HFFc6 (cell line): ENCODE data around the gene GLUL. TPM values are rescaled to one million over a fixed set of nuclear protein-coding genes. Genes with fewer than 3 reads are reported as not detected.

Experiments
- DNase-seq: peaks from one replicate; pipeline ENCODE4 v3.0.0-alpha.2; 2018
- H3K27ac Mint-ChIP-seq: 2 replicates; pipeline ENCODE4 v1.8.0; 2020; ENCODE audit warnings: mild to moderate bottlenecking, mixed read lengths
- H3K27me3 Mint-ChIP-seq: 2 replicates; pipeline ENCODE4 v1.8.0; 2021; ENCODE audit warnings: mild to moderate bottlenecking, moderate library complexity, mixed read lengths; ENCODE audit not compliant: insufficient read depth
- H3K36me3 Mint-ChIP-seq: 2 replicates; pipeline ENCODE4 v1.8.0; 2021; ENCODE audit warnings: low read depth, mixed read lengths
- H3K4me1 Mint-ChIP-seq: 2 replicates; pipeline ENCODE4 v1.8.0; 2020; ENCODE audit warnings: low read depth, mixed read lengths
- H3K4me3 Mint-ChIP-seq: 2 replicates; pipeline ENCODE4 v1.8.0; 2020; ENCODE audit warnings: mild to moderate bottlenecking, moderate library complexity, mixed read lengths
- H3K9me3 Mint-ChIP-seq: 2 replicates; pipeline ENCODE4 v1.8.0; 2020; ENCODE audit warnings: mild to moderate bottlenecking, mixed read lengths
- total RNA-seq, 6 experiments: library from RNA; stranded (reverse); fragmentation: NEBNext Ultra II Directional; extraction: Animal tissue kit (Norgen Biotek cat#: 25700); gene quantifications; 2 replicates in 1 of 6; 3 replicates in 5 of 6; pipeline ENCODE4 v1.2.3, GENCODE V29; 2021
- TF ChIP-seq, protein P1 (sequence below): fragments of 200-600 bp; sonication (generic); IDR thresholded peaks from 2 replicates; pipeline ENCODE4 v1.5.0; 2021; ENCODE audit warnings: antibody characterized with exemption, mild to moderate bottlenecking

The GLUL gene
- total RNA-seq, 6 experiments from 2014 or later: 124 to 194 (median 176) TPM

- TF ChIP-seq, protein P1, sequence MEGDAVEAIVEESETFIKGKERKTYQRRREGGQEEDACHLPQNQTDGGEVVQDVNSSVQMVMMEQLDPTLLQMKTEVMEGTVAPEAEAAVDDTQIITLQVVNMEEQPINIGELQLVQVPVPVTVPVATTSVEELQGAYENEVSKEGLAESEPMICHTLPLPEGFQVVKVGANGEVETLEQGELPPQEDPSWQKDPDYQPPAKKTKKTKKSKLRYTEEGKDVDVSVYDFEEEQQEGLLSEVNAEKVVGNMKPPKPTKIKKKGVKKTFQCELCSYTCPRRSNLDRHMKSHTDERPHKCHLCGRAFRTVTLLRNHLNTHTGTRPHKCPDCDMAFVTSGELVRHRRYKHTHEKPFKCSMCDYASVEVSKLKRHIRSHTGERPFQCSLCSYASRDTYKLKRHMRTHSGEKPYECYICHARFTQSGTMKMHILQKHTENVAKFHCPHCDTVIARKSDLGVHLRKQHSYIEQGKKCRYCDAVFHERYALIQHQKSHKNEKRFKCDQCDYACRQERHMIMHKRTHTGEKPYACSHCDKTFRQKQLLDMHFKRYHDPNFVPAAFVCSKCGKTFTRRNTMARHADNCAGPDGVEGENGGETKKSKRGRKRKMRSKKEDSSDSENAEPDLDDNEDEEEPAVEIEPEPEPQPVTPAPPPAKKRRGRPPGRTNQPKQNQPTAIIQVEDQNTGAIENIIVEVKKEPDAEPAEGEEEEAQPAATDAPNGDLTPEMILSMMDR: no peak
- DNase-seq: no peak
- H3K27me3 Mint-ChIP-seq: no peaks in the 10 kb centered on the region
- H3K4me3 Mint-ChIP-seq: no peak overlapping the region
- no peak overlapping the region for H3K27ac Mint-ChIP-seq
- no peaks in the 10 kb centered on the region for H3K9me3 Mint-ChIP-seq
- peaks cover 65% of the 10 kb centered on the region for H3K36me3 Mint-ChIP-seq
- peaks cover 20% of the 10 kb centered on the region for H3K4me1 Mint-ChIP-seq
Measured at GRCh38 chr1:182387566-182387965, 4.0 kb downstream of the GLUL start.

- no peaks in the 10 kb centered on the region for H3K9me3 Mint-ChIP-seq
- no peak overlapping the region for H3K4me3 Mint-ChIP-seq
- DNase-seq: no peak
- peaks cover 67% of the 10 kb centered on the region for H3K36me3 Mint-ChIP-seq
- no peaks in the 10 kb centered on the region for H3K27me3 Mint-ChIP-seq
- H3K27ac Mint-ChIP-seq: no peak overlapping the region
- TF ChIP-seq, protein P1: no peak
- H3K4me1 Mint-ChIP-seq: peaks cover 20% of the 10 kb centered on the region
Measured at GRCh38 chr1:182386980-182387379, 4.6 kb downstream of the GLUL start.

DNA sequence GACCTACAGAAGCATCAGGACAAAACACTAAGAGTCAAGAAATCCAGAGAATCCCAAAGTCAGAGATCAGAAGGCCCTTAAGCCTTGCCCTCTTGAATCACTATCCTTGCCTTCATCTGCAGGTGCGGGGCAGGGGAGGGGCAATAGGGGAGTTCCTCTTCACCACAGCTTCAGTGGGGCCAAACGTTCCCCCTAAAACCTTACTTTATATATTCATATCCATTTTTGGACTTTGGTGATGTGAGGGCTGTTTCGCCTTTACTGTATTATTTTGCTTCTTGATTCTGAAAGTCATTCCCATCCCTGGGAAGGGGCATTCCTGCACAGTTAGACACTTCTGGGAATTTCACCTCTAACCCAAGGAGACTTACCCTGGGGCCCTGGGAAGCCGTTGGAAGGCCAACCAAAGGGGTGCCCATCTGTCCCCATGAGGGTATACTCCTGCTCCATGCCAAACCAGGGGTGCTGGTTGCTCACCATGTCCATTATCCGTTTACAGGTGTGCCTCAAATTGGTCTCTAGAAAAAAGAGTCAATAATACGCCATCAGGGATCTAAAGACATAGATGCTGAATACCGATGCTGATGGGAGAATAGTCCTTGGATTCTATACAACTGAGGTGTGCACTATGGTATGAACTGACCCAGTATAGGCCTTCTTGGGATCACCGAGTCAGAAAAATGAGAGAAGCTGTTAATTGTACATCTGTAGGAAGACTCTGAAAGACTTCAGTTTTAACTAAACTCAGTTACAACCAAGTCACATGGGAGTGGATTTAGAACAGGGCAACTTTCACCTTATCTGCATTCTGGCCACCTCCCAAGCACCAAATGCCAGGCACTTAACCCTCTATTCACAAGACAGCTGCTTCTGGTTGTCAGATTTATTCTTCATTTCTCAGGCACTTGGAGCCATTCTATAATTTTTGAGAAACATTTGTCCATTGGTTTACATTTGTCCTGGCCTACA, 5.4 kb downstream of the GLUL start:
- TF ChIP-seq, protein P1: no peak
- Mint-ChIP-seq H3K27ac (no peak overlapping the region), H3K27me3 (no peaks in the 10 kb centered on the region), H3K36me3 (peaks cover 72% of the 10 kb centered on the region), H3K9me3 (no peaks in the 10 kb centered on the region), H3K4me1 (peaks cover 20% of the 10 kb centered on the region), H3K4me3 (no peak overlapping the region)
- DNase-seq: no peak

DNA sequence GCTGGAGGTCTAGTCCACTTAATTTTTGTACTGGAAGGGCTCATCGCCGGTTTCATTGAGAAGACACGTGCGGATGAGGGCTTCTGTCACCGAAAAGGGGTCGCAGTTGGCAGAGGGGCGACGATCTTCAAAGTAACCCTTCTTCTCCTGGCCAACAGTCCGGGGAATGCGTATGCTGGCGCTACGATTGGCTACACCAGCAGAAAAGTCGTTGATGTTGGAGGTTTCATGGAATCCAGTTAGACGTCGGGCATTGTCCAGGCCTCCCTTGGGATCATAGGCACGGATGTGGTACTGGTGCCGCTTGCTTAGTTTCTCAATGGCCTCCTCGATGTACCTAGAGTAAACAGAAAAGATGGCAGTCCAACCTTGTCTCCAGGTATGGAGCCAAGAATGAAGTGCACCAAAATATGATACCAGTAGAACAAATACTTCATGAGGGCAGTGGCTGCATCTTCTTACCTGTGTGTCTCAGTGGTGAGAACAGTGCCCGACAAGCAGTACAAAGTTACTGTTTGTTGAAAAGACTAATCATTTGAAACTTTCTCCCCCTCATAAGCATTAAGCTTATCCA, 7.1 kb downstream of the GLUL start:
- peaks cover 16% of the 10 kb centered on the region for H3K4me1 Mint-ChIP-seq
- H3K27ac Mint-ChIP-seq: no peak overlapping the region

DNA sequence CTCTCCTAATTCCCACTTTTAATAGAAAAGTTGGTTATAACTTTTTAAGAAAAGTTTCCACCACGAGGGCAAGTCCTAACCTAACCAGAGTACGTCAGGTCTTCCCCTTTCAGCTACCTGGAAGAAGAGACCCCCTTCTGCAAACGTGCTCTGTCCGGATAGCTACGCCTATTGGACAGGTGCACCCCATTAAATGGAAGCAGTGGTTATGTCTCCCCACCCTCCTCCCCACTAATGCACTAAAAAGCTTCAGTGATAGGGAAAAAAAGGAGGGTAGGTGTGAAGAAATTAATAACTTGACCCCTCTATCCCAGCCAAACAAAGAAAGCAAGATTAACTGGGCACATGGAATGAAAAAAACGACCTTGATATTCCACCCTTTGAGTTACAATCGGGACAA, 7.7 kb downstream of the GLUL start:
- TF ChIP-seq, protein P1: no peak
- H3K4me3 Mint-ChIP-seq: no peak overlapping the region
- H3K27me3 Mint-ChIP-seq: no peaks in the 10 kb centered on the region
- no peaks in the 10 kb centered on the region for H3K9me3 Mint-ChIP-seq
- no peak for DNase-seq
- no peak overlapping the region for H3K27ac Mint-ChIP-seq
- H3K4me1 Mint-ChIP-seq: peaks cover 10% of the 10 kb centered on the region
- H3K36me3 Mint-ChIP-seq: peaks cover 58% of the 10 kb centered on the region

More for the DNA sequence above, 7.1 kb downstream of the GLUL start:
- TF ChIP-seq, protein P1: no peak
- Mint-ChIP-seq H3K4me3 (no peak overlapping the region), H3K9me3 (no peaks in the 10 kb centered on the region), H3K27me3 (no peaks in the 10 kb centered on the region), H3K36me3 (peaks cover 58% of the 10 kb centered on the region)
- no peak for DNase-seq
